GM21786 (cell line): ENCODE data around the gene ANKRD24.
"Not testable (repeated sequence)": the region's sequence is repeated elsewhere in the genome, so short reads cannot be mapped to it uniquely, and the experiment has no call there.

Experiments
- ATAC-seq: cut with Tn5 transposase; IDR thresholded peaks from one replicate; pipeline ENCODE4 v1.9.1; 2021; ENCODE audit not compliant: unreplicated experiment

Gene ANKRD24

GRCh38 chr19:4182084-4182810, at the start of gene ANKRD24, which contains the start of gene SIRT6:
Gene ANKRD24 (plus strand): TSS chr19:4182689. CDS start chr19:4186426, 3,737 bp downstream.
Gene SIRT6 (minus strand): TSS chr19:4182563. CDS start chr19:4182539, 24 bp downstream.
- peak; percentile 59 for ATAC-seq

- ATAC-seq: no peak
Observed at GRCh38 chr19:4134351-4134750, 48.1 kb upstream of the ANKRD24 start.

GRCh38 chr19:4135386-4135785, 47.1 kb upstream of the ANKRD24 start:
- ATAC-seq: not testable (repeated sequence)

GRCh38 chr19:4136680-4137088, 45.8 kb upstream of the ANKRD24 start:
- no peak for ATAC-seq

DNA sequence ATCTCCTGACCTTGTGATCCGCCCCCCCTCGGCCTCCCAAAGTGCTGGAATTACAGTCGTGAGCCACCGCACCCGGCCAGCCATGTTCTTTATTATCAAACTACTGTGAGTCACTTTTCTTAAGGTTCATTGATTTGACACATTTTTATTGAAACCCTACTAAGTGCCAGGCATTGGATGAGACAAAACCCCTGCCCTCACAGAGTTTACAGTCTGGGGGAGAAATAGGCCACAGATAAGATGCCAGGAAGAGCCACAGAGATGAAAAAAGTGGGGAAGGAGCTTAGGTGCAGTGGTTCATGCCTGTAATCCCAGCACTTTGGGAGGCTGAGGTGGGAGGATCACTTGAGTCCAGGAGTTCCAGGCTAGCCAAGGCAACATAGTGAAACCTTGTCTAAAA, 44.0 kb upstream of the ANKRD24 start:
- ATAC-seq: no peak

- no peak for ATAC-seq
Observed at GRCh38 chr19:4139614-4140236, 42.8 kb upstream of the ANKRD24 start.

DNA sequence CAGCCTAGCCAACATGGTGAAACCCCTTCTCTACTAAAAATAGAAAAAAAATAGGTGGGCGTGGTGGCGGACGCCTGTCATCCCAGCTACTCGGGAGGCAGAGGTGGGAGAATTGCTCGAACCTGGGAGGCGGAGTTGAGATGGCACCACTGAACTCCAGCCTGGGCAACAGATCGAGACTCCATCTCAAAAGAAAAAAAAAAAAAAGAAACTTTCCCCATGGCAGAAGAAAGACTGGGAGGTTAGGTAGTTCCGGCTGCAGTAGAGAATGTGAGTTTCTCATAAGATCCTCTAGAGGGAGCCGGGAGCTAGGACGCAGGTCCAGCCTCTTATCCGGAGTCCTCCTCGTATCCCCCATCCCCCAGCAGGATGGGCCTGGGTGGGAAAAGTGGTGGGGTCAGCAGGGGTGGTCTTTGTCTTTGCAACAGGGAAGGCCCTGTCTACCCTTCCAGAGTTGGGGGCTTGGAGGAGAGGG, 42.2 kb upstream of the ANKRD24 start:
- no peak for ATAC-seq

DNA sequence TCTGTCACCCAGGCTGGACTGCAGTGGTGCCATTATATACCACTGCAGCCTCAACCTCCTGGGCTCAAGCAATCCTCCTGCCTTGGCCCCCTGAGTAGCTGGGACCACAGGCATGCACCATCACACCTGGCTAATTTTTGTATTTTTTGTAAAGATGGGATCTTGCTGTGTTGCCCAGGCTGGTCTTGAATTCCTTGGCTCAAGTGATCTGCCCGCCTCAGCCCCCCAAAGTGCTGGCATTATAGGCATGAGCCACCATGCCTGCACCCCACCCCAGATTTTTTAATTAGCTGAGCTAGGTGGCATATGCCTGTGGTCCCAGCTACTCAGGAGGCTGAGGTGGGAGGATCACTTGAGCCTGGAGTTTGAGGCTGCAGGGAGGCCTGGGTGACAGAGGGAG, 39.6 kb upstream of the ANKRD24 start:
- ATAC-seq: not testable (repeated sequence)

DNA sequence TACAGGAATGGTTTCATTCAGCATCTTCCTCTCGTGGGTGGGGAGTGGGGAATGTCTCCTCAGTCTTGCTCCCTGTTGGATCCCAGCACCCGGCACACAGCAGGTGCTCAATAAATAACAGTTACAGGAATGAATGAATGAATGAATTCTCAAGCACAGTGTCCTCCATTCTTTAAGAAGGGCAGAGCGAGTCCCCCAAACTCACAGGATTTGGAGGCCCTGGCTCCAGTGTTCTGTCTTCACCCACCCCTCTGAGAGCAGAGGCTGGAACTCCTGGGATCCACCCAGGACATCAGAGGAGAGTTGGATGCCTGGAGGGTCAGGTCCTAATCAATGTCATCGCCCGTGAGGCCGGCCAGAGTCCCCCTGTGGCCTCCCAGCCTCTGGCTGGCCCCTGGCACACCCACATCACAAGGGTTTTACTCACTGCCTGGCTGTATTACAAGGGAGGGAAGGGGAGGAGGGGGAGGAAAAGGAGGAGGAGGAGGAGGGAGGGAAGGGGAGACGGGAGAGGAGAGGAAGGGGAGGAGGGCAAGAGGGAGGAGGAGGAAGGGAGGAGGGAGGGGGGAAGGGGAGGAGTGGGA, 37.7 kb upstream of the ANKRD24 start:
- no peak for ATAC-seq

GRCh38 chr19:4149518-4150288, 32.8 kb upstream of the ANKRD24 start:
- no peak for ATAC-seq

GRCh38 chr19:4151623-4152022, 30.9 kb upstream of the ANKRD24 start:
- ATAC-seq: no peak

- no peak for ATAC-seq
Observed at GRCh38 chr19:4152241-4152998, 30.1 kb upstream of the ANKRD24 start.

DNA sequence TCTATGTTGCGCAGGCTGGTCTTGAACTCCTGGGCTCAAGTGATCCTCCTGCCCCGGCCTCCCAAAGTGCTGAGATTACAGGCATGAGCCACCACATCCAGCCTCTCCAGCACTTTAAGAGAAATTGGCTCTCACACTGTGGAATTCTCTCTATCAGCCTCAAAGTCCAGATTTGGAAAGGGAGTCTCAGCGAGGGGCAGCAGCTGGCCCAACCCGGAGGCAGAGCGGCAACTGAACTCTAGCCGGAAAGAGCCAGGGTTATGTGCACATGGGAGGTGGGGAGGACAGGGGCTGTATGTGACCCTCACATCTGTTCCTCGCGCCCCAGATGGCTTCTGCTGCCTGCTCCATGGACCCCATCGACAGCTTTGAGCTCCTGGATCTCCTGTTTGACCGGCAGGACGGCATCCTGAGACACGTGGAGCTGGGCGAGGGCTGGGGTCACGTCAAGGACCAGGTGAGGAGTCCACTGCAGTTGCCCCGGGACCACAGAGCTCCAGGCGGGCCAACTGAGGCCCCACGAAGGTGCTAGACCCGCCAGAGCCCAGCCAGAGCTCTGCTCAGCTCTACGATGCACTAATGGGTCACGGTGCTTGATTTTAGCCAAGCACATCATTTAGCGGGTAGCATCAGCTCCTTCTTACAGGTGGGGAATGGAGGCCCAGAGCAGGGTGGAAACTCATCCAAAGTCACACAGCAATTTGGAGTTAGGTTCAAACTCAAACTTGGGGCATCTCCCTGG, 27.7 kb upstream of the ANKRD24 start:
- ATAC-seq: no peak

DNA sequence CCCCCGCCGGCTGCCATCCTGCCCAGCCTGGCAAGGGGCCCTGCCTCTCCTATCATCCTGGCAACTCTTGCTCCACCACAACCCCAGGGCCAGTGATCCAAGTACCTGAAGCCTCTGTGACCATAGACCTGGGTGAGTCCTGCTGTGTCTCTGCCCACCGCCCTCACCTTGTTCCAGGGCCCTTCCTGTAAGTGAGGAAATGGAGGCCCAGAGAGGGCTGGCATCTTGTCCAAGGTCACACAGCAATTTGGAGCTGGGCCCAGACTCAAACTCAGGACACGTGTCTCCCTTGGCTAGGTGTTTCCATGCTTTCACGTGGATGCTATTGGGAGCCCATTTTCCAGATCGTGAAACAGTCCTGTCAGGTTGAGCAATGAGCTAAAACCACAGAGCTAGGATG, 25.3 kb upstream of the ANKRD24 start:
- ATAC-seq: no peak

DNA sequence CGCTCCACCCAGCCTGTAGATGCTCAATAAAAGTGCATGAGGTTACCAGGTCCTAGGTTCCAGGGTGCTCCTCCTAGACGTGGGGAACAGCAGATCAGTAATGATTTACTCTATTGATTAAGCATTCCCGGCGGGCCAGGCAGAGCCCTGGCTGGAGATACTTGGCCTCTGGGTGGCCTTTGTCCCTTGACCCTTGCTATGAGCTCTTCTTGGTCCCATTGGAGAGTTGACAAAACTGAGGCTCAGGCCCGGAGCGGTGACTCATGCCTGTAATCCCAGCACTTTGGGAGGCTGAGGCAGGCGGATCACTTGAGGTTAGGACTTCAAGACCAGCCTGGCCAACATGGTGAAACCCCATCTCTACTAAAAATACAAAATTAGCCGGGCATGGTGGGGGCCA, 24.5 kb upstream of the ANKRD24 start:
- not testable (repeated sequence) for ATAC-seq

DNA sequence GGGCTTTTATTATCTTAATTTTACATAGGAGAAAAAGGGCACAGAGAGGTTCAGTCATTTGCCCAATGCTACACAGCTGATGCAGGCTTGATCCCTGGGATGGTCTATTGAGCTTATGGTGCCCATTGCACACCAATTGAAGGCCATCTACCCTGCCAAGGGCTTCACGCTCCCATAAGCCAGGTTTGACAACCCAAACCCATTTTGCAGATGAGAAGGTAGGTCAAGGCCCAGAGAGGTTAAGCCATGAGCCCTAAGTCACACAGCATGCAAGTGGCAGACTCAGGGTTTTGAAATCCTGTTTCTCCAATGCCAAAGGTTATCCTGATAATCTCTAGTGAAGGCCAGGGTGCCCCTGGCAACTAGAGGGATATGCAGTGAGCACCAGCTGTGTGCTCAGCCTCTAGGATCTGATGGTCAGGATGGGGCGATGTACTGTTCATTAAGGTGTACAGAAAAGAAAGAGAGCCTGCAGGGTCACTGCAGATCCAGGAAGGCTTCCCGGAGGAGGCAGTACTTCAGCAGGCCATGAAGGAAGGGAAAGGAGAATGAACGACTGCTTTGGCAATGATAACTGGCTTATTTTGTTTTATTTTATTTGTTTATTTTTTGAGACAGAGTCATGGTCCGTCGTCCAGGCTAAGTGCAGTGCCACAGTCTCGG, 20.9 kb upstream of the ANKRD24 start:
- ATAC-seq: no peak

GRCh38 chr19:4164262-4164661, 18.2 kb upstream of the ANKRD24 start:
- no peak for ATAC-seq

- ATAC-seq: no peak
Observed at GRCh38 chr19:4171676-4172075, 10.8 kb upstream of the ANKRD24 start.

DNA sequence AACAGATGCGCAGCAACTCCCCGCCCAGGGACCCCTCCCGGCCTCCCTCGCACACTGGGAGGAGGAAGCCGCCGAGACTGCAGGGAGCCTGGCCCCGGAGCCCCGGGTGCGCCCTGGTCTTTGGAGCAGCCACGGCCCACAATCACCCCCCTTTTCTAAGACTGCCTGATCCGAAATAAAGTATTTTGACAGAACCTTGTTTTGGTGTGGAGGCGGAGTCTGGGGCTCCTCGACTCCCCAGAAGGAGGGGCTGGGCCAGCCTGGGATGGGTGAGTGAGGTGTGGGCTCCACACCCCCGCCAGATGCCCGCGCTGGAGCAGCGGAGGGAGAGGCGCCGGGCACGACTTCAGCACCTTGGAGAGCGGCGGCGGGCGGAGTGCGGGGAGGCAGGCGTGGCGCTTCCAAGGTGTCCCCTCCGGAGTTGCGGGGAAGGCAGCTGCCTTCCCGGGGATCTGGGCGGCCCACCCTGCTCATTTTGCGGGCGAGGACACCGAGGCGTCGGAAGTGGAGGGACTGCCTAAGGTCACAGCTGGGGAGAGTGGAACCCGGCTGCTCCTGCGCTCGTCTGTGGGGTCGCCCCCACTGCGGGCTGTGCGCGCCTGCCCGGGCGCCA, 9.5 kb upstream of the ANKRD24 start:
- no peak for ATAC-seq
